ENCODE data around the gene CPD.
"Not testable (repeated sequence)": the region's sequence is repeated elsewhere in the genome, so short reads cannot be mapped to it uniquely, and the experiment has no call there.

The CPD gene

GRCh38 chr17:30388321-30389179 lies 9.8 kb downstream of the CPD start:
- DNase-seq = no peak

GRCh38 chr17:30389756-30390300 lies 11.1 kb downstream of the CPD start:
- no peak for DNase-seq

GRCh38 chr17:30391534-30391933 lies 12.8 kb downstream of the CPD start:
- no peak for DNase-seq

- DNase-seq = no peak
These were observed 14.8 kb downstream of the CPD start for GRCh38 chr17:30393491-30393890.

GRCh38 chr17:30393911-30394867 lies 15.5 kb downstream of the CPD start:
- no peak for DNase-seq

- DNase-seq = no peak
These were observed 16.8 kb downstream of the CPD start for GRCh38 chr17:30395398-30396022.

GRCh38 chr17:30396129-30396528 lies 17.4 kb downstream of the CPD start:
- no peak for DNase-seq

GRCh38 chr17:30396612-30397011 lies 17.9 kb downstream of the CPD start:
- DNase-seq = no peak

- DNase-seq = no peak
These were observed 19.8 kb downstream of the CPD start for GRCh38 chr17:30398328-30399041.

GRCh38 chr17:30401097-30401496 lies 22.4 kb downstream of the CPD start:
- DNase-seq = no peak

- DNase-seq = no peak
These were observed 26.4 kb downstream of the CPD start for GRCh38 chr17:30405161-30405560.

- not testable (repeated sequence) for DNase-seq
These were observed 31.9 kb downstream of the CPD start for GRCh38 chr17:30410627-30411026.

- not testable (repeated sequence) for DNase-seq
These were observed 33.3 kb downstream of the CPD start for GRCh38 chr17:30412008-30412496.

- DNase-seq = no peak
These were observed 34.4 kb downstream of the CPD start for GRCh38 chr17:30413109-30413508.

GRCh38 chr17:30414486-30414885 lies 35.8 kb downstream of the CPD start:
- DNase-seq = no peak

- DNase-seq = no peak
These were observed 36.8 kb downstream of the CPD start for GRCh38 chr17:30415491-30415890.

GRCh38 chr17:30418070-30418469 lies 39.3 kb downstream of the CPD start:
- DNase-seq = not testable (repeated sequence)

GRCh38 chr17:30421592-30421991 lies 42.9 kb downstream of the CPD start:
- no peak for DNase-seq

- no peak for DNase-seq
These were observed 43.4 kb downstream of the CPD start for GRCh38 chr17:30422171-30422570.

- no peak for DNase-seq
These were observed 45.7 kb downstream of the CPD start for GRCh38 chr17:30424471-30424870.

- no peak for DNase-seq
These were observed 47.6 kb downstream of the CPD start for GRCh38 chr17:30426292-30426691.

GRCh38 chr17:30427611-30428010 lies 48.9 kb downstream of the CPD start:
- DNase-seq = no peak

Measured in activated gamma-delta T cell (primary cell).